HG03108 (cell line): Measurements from ENCODE around the gene MYL10.

Experiments
- ATAC-seq: cut with Tn5 transposase; IDR thresholded peaks from one replicate; pipeline ENCODE4 v1.9.1; 2021; ENCODE audit warnings: moderate library complexity; ENCODE audit not compliant: unreplicated experiment

Gene MYL10

DNA sequence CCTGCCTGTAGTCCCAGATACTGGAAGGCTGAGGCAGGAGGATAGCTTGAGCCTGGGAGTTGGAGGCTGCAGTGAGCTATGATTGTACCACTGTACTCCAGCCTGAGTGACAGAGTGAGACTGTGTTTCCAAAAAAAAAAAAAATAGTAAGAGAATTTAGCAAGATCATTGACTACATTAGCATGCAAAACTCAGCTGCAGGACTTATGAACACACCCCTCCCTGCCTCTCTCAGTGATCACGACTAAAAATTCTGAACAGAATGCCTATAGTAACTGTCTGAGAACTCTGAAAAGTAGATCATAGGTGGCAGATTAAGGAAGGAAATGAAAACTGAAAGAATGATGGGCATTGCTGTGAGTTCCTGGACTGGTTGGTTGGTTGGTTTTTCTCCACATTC lies 50.5 kb downstream of the MYL10 start:
- no peak for ATAC-seq

DNA sequence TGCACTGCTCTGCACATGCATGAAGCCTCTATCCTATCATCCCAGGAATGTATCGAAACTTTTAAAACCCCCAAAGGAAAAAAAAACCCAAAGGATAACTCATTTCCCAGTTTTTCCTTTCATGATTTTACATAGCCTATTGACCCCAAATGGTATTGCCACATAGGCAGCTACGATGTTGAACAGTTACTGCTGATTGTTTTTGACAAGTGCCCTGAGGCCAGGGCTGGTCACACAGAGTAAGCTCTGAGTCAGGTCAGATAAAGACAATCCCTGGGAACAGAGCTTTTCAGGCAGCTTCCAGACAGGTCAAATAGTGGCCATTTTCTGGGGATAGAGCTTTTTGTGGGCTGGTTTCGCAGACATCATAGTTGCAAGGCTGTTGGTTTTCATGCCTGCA lies 52.1 kb downstream of the MYL10 start:
- ATAC-seq: no peak

DNA sequence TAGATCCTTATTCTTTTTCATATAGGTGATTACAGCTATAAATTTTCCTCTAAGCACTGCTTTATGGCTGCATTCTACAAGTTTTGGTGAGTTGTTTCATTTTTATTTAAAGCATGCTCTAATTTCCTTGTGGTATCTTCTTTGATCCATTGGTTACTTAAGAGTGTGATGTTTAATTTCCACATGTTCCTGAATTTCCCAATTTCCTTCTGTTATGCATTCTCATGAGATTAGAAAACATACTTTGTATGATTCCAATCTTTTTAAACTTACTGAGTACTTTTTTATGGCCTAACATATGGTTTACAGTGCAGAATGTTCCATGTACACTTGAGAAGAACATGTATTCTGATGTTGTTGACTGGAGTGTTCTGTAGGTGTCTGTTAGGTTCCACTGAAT lies 53.4 kb downstream of the MYL10 start:
- no peak for ATAC-seq

DNA sequence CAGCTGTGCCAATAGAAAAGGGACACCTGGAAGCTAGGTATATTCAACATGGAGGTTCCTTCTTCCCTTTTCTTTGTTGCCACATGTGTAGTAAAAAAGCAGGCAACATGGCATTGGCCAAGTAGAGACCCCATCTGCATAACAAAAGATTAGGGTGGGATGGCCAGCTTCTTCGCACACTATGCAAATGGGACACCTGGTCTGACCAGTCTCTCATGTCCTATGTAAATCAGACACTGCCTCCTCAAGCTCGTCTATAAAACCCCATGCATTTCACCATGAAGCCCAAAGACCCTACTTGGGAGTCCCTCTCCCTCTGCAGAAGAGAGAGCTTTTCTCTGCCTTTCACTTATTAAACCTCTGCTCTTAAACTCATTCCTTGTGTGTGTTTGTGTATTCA lies 53.9 kb downstream of the MYL10 start:
- ATAC-seq: no peak

DNA sequence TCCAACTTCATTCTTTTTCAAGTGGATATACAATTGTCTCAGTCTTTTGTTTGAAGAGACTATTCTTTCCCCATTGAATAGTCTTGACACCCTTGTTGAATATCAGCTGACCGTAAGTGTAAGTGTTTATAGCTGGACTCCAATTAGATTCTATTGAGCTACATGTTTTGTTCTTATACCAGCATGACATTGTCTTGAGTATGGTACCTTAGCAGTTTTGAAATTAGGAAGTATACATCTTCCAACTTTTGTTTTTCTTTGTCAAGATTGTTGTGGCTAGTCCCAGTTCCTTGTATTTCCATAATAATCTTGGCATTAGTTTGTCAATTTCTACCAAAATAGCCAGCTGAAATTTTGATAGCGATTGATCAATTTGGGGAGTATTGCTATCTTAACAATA lies 56.9 kb downstream of the MYL10 start:
- ATAC-seq: no peak

DNA sequence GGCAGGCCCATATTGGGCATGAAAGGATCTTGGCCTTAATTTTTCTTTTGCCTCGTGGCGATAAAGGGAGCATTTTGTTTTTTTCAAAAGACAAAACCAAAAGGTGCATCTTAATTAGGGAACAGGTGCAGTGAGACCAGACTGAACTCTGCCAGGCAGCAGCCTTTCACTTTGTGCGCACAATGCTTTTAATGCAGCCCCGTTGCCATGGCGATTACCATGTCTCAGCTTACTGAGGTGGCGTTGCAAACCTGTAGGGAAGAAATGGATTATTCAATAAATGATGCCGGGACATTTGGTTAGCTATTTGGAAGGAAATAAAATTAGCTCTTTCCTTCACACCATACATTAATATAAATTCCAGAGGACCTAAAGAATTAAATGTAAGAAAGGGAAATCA lies 61.9 kb downstream of the MYL10 start:
- no peak for ATAC-seq

DNA sequence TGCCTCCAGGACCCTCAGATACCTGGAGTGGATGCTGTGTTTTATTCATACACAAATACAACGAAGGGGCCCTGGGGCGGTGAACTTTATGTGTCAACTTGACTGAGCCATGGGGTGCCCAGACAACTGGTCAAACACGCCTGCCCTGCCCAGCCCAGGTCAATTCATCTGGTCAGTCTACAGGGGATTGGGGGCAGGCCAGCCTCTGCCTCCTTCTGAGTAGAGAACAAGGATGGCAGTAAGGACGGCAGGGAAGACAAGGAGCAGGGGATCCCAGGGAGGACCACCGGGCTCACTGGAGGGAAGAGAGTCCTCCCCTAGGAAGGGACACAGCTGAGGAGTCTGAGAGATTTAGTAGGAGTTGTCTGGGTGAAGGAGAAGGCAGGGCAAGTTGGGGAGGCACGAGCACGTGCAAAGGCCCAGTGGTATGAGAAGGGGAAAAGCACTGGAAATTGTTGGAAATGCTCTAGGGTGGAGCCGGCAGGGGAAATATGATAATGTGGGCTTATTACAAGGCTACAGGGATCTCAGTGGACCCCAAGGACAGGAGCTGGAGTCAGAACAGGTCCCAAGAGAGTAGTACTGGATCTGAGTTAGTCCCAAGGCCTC lies 63.4 kb downstream of the MYL10 start:
- no peak for ATAC-seq

DNA sequence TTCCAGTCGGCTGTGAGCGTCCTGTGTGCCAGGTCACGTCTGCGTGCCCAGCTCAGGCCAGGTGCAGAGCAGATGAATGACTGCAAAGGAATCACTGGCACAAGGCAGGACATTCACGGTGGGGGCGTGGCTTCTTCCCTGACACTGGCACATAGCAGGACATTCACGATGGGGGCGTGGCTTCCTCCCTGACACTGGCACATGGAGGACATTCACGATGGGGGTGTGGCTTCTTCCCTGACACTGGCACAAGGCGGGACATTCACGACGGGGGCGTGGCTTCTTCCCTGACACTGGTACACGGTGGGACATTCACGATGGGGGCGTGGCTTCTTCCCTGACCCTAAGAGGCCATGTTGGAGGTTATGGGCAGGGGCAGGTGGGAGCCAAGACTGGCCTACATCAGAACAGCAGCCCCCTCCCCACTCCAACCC lies 64.3 kb downstream of the MYL10 start:
- no peak for ATAC-seq

DNA sequence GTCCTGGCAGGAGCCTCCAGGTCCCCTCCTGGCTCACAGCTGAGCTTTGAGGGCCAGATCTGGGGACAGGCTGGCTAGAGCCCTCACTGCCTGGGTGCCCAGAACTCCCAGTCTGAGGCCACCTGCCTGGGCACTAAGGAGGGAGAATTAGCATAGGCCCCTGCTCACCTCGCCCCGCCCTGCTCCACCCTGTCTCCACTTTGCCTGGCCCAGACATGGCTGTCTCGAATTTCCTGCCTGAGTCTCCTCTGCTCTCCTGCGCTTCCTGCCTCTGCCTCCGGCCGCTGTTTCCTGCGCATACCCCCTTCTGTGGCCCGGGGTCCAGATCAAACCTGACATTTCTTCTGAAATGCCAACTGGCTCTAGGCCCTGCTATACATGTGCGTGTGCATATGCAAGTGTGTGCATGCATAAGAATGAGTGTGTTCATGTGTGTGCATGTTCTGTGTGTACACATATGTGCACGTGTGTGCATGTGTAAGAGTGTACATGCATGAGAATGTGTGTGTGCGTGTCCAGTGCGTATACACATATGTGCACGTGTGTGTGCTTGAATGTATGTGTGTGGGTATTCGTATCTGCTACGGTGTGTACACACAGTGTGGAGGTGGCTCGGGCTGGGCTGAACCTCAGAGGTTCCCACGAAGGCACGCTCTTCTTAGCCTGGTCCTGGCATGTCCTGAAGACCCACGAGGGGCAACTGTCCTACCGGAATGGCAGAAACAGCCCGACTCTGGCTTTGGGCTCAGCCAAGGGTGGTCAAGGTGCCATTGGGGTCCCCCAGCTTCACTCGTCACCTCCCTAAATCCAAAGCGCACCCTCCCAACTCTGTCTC lies 64.9 kb downstream of the MYL10 start:
- no peak for ATAC-seq
